ENCODE measurements around the gene ADK.
"Not testable (repeated sequence)": the region's sequence is repeated elsewhere in the genome, so short reads cannot be mapped to it uniquely, and the experiment has no call there.

Gene ADK

DNA sequence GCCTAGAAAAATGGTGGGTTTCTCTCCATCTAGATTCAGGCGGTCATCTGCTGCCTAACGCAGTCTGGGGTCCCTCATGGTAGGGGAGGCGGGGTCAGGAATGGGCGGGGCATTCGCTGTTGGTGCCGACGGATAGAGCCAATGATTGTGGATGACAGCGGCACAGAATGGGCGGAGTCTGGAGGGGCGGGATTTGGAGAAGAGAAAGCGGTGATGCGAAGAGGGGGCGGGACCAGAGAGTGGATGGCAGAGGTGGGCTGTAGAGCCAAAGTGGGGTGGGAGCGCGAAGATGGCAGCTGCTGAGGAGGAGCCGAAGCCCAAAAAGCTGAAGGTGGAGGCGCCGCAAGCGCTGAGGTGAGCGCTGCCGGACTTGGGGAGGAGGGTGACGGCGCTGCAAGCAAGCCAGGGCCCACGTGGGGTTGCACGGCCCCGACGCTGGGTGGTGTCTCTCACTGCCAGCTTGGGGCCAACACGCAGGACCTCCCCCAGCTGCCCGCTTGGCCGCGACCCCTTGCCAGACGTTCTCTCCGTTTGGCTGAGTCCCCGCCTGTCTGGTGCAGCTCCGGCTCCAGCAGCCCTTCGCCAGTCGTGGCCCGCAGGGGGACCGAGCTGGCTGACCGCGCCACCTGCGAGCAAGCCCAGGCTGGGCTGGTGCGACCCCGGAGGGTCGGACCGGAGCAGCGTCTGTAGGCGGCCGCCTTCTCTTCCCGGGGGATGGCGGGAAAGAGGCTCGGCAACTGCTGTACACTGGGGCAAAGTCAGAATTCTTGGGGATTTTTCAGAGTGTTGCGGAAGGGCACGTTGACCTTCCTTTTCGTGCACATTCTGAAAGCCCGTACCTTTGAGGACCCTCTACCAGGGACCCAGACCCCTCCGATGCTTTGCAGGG is at the start of gene ADK:
Gene ADK, plus strand, starts transcription at position 232 of the 889 bp plus-strand sequence. Its CDS starts 58 bp downstream, at position 290.
- DNase-seq, result peak; percentile 98

GRCh38 chr10:74103560-74104258 is 47.3 kb upstream of the ADK start:
- DNase-seq, result peak; percentile 27

- DNase-seq, result no peak
Observed at GRCh38 chr10:74104480-74104879, 46.5 kb upstream of the ADK start.

DNA sequence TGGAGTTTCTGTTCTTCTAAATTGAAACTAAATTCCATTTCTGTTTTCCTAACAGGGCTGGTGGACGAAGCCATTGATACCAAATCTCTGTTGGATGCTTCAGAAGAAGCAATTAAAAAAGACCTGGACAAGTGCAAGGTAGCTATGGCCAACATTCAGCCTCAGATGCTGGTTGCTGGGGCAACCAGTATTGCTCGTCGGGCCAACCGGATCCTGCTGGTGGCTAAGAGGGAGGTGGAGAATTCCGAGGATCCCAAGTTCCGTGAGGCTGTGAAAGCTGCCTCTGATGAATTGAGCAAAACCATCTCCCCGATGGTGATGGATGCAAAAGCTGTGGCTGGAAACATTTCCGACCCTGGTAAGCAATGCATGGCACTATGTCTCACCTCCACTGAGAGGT is 46.0 kb upstream of the ADK start:
- DNase-seq, result no peak

GRCh38 chr10:74107391-74107790 is 43.6 kb upstream of the ADK start:
- DNase-seq, result no peak

DNA sequence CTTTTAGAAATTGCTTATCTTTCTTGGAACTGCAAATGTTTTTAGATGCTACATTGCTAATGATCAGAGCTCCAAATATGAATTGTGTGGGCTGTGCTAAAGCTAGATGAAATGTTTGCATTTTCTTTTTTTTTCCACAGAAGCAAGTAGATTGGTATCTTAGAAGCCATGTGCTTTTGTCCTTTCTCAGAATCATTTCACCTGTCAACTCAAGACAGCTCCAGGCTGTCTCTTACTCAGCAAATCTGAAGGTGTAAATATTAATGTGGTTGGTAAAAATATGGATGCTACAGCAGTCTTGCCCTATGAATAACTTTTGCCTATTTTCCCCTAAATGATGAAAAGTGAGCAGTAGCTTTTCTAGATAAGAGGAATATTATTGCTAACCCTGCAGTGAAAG is 41.6 kb upstream of the ADK start:
- no peak for DNase-seq

DNA sequence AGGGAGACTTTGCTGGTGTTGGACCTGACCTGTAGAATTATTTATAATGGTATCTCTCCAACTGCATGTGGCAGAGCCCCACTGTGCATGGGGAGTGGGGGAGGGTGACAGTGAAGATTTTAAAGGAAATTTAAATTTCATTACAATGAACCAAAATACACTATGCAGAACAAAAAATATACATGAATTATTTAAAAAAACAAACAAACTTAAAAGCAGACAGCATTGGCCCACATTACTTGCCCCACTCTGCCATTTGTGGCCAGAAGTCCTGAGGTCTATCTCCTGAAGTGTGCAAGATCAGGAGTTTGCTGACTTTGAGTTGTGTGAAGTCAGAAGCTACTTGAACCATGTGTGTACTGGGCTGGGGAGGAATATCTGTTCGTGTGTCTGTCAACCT is 40.9 kb upstream of the ADK start:
- DNase-seq, result no peak

DNA sequence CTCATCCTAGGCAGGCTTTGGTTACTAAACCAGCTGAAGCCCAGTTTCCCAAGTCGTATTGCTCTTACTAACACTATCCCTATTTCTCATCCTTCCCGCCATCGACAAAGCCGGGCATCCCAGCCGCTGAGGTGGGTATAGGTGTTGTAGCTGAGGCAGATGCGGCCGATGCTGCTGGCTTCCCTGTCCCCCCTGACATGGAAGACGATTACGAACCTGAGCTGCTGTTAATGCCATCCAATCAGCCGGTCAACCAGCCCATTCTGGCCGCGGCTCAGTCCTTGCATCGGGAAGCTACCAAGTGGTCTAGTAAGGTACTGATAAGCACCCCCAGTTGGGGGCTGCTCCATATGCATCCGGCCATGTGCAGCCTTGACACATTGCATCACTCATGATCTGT is 39.2 kb upstream of the ADK start:
- DNase-seq, result no peak

- no peak for DNase-seq
Observed at GRCh38 chr10:74113546-74113945, 37.5 kb upstream of the ADK start.

DNA sequence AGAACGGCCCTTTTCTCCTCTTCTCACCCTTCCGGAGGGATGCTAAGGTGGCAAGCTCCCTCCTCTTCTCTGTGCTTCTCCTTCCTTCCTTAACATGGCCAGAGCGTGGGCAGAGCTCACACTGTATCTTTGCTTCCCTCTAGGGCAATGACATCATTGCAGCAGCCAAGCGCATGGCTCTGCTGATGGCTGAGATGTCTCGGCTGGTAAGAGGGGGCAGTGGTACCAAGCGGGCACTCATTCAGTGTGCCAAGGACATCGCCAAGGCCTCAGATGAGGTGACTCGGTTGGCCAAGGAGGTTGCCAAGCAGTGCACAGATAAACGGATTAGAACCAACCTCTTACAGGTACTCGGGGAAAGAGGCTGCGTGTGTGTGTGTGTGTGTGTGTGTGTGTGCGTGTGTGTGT is 37.0 kb upstream of the ADK start:
- no peak for DNase-seq

- no peak for DNase-seq
Observed at GRCh38 chr10:74117738-74118137, 33.3 kb upstream of the ADK start.

DNA sequence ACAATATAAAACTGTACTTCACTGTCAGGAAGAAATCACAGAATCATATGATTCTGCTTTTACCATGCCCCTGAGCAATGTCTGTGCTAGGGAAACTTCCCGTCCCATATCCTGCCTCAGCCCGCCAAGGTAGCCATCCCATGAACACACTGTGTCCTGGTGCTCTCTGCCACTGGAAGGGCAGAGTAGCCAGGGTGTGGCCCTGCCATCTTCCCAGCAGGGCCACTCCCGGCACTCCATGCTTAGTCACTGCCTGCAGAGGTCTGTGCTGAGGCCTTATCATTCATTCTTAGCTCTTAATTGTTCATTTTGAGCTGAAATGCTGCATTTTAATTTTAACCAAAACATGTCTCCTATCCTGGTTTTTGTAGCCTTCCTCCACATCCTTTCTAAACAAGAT is 32.2 kb upstream of the ADK start:
- DNase-seq, result no peak

GRCh38 chr10:74120911-74121310 is 30.1 kb upstream of the ADK start:
- no peak for DNase-seq

DNA sequence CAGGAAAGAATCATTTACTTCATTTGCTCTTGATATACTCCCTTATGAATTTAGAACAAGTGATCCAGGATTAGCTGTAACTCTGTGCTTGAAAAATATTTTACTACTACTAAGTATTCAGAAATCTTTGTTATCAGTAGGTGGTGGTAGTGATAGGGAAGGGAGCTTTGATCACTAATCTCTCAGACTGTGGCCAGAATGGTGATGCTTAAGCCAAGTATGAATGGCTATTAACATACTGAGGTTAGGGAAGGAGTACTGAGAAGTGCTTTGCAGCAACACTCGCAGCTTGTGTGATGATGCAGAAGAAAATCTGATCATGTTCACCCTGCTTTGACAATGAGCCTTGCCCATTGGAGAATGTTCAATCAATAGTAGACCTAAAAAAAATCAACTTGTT is 29.7 kb upstream of the ADK start:
- DNase-seq, result no peak

DNA sequence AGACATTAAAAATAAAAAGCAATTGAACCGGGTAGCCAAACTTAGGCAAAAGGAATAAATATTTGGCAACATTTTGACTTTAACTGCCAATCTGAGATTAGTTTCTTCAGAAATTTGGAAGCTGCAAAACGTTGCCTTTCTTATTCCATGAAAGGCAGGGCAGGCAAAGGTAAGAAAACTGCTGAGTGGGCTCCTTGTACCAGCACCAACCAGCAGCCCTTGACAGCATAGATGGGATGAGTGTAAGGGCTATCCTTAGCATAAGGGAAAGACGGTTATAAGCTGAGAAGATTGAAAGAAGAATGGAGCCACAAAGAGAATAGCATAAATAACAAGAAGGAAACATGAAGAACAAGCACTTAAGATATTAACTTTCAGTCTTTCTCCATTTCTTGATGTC is 29.0 kb upstream of the ADK start:
- no peak for DNase-seq

DNA sequence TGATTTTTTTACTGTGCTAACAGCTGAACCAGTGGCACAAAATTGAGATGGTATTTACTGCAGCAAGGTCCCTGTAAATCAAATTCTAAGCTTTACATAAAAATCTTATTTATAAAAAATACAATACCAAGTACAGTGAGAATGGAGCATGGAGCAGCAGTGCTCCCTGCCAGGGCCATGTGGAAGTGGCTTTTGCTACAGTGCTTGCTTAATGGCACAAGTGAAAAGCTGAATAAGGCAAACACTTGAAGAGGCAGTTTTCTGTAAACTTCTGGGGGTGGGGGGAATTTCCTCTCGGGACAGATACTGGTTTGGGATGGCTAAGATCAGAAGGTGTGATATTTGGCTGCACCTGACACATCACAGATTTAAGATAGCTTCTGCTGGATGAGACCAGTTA is 27.9 kb upstream of the ADK start:
- no peak for DNase-seq

GRCh38 chr10:74133923-74134820 is 16.8 kb upstream of the ADK start:
- no peak for DNase-seq

- no peak for DNase-seq
Observed at GRCh38 chr10:74135452-74135851, 15.6 kb upstream of the ADK start.

DNA sequence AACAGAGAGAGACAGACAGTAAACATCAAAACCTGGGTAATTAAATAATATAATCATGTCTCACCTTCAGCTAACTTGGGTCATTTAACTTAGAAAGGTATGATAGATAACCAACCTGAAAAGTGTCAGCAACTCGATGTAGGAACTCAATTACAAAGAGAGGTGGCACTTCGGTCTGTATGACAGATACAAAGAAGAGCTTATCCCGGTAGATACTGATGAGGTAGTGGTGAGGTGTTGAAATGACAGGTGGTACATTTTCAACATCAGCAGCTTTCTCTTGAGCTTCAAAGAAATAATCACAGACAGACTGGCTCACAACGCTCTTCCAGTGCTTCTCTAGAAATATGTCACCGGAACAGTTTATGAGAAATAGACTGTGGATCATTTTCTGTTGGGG is 13.0 kb upstream of the ADK start:
- no peak for DNase-seq

- not testable (repeated sequence) for DNase-seq
Observed at GRCh38 chr10:74138596-74138995, 12.4 kb upstream of the ADK start.

DNA sequence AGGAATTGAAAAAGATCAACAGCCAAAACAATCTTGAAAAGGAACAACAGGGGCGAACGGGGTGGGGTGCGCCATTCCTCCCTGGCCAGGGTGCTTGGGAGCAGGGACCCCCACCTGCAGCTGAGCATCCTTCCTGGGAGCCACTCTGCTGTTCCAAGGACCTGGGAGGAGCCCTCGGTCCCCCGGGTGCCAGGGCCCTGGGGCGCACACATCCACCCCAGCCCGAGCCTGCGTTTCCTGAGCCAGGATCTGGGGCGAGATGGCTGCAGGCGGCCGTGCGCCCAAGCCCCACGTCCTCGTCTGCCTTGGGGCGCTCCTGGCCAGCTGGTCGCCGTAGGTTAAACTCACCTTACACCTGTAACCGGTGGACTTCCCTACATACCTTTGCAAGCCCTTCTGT is 11.0 kb upstream of the ADK start:
- no peak for DNase-seq

DNA sequence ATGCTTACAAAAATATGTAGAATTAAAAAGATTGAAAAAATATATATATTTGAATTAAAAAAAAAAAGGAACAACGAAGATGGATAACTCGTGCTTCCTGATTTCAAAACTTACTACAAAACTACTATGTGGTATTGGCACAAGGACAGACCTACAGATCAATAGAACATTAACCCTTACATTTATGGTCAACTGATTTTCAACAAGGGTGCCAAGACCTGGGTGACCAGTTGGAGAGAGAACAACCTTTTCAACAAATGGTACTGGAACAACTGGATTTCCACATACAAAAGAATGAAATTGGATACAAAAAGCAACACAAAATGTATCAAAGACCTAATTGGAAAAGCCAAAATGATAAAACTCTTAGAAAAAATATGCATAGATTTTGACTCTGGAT is 10.5 kb upstream of the ADK start:
- DNase-seq, result no peak

- peak; percentile 86 for DNase-seq
Observed at GRCh38 chr10:74145133-74145532, 5.9 kb upstream of the ADK start.

All from fibroblast of skin of right quadriceps (primary cell).